Measurements from ENCODE around the gene NALF2.

The NALF2 gene

DNA sequence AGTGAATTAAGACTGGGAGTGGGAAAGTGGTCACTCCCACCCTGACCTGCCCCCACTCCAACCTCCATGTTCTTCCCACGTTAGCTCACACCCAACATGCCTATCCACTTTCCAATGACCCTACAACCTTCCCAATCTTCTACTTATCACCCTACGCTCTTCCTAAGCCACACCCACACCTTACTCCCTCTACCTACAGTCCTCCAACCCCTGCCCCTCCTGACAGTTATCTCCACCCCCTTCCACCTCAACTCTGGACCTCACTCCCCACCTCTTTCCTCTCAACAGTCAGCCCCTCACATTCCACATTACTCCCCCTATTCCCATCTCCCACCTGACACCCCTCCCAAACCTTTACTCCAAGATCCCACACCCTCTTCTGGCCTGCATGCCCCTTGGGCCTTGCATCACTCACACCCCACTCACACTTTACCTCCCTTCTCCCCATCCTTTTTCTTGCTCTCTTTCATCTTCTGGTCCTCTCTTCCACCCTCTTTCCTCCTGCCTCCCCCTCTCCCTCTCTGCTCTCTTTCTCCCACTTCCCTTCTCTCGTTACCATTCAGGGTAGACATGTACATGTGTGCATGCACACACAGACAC lies 6.9 kb downstream of the NALF2 start:
- no peak overlapping the region for H3K27ac ChIP-seq (replicated peaks)
- H3K27me3 ChIP-seq (ENCODE audit: insufficient read depth, poor library complexity, severe bottlenecking), result no peaks in the 10 kb centered on the region
- H3K4me3 ChIP-seq (replicated peaks; ENCODE audit: insufficient read depth, low read length), result no peak overlapping the region
- TF ChIP-seq POLR2AphosphoS5 (IDR thresholded peaks at IDR 0.05; ENCODE audit: low read depth) (no peak), GABPA (IDR thresholded peaks at IDR 0.05; ENCODE audit: low read depth) (no peak), SPI1 (IDR thresholded peaks at IDR 0.05; ENCODE audit: borderline replicate concordance, low read depth) (no peak), REST (IDR thresholded peaks at IDR 0.05; ENCODE audit: insufficient replicate concordance, low read depth) (no peak)
- TF ChIP-seq, protein P1, sequence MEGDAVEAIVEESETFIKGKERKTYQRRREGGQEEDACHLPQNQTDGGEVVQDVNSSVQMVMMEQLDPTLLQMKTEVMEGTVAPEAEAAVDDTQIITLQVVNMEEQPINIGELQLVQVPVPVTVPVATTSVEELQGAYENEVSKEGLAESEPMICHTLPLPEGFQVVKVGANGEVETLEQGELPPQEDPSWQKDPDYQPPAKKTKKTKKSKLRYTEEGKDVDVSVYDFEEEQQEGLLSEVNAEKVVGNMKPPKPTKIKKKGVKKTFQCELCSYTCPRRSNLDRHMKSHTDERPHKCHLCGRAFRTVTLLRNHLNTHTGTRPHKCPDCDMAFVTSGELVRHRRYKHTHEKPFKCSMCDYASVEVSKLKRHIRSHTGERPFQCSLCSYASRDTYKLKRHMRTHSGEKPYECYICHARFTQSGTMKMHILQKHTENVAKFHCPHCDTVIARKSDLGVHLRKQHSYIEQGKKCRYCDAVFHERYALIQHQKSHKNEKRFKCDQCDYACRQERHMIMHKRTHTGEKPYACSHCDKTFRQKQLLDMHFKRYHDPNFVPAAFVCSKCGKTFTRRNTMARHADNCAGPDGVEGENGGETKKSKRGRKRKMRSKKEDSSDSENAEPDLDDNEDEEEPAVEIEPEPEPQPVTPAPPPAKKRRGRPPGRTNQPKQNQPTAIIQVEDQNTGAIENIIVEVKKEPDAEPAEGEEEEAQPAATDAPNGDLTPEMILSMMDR (IDR thresholded peaks at IDR 0.05; ENCODE audit: insufficient read depth, low read length), result no peak
- no peak for DNase-seq (ENCODE audit: low read depth in 1 of 2, low spot score in 1 of 2)

- H3K27ac ChIP-seq (replicated peaks), result no peak overlapping the region
- no peak for DNase-seq (ENCODE audit: low read depth in 1 of 2, low spot score in 1 of 2)
- H3K4me3 ChIP-seq (replicated peaks; ENCODE audit: insufficient read depth, low read length), result no peak overlapping the region
- TF ChIP-seq REST (IDR thresholded peaks at IDR 0.05; ENCODE audit: insufficient replicate concordance, low read depth) (no peak), POLR2AphosphoS5 (IDR thresholded peaks at IDR 0.05; ENCODE audit: low read depth) (no peak), GABPA (IDR thresholded peaks at IDR 0.05; ENCODE audit: low read depth) (no peak)
- H3K27me3 ChIP-seq (ENCODE audit: insufficient read depth, poor library complexity, severe bottlenecking), result peaks cover 4% of the 10 kb centered on the region
These were observed 17.9 kb downstream of the NALF2 start for GRCh38 chrX:69522052-69522451.

- peaks cover 4% of the 10 kb centered on the region for H3K27me3 ChIP-seq (ENCODE audit: insufficient read depth, poor library complexity, severe bottlenecking)
- TF ChIP-seq, protein P1 (IDR thresholded peaks at IDR 0.05; ENCODE audit: insufficient read depth, low read length), result no peak
- TF ChIP-seq GABPA (IDR thresholded peaks at IDR 0.05; ENCODE audit: low read depth) (no peak), SPI1 (IDR thresholded peaks at IDR 0.05; ENCODE audit: borderline replicate concordance, low read depth) (no peak), POLR2AphosphoS5 (IDR thresholded peaks at IDR 0.05; ENCODE audit: low read depth) (no peak), REST (IDR thresholded peaks at IDR 0.05; ENCODE audit: insufficient replicate concordance, low read depth) (no peak)
- no peak overlapping the region for H3K27ac ChIP-seq (replicated peaks)
- H3K4me3 ChIP-seq (replicated peaks; ENCODE audit: insufficient read depth, low read length), result no peak overlapping the region
- DNase-seq (ENCODE audit: low read depth in 1 of 2, low spot score in 1 of 2), result no peak
These were observed 19.2 kb downstream of the NALF2 start for GRCh38 chrX:69523314-69523713.
